GM12891 (cell line): ENCODE measurements around the gene DAZAP2.

Experiments
- POLR2A ChIP-seq: IDR thresholded peaks from 2 replicates; pipeline ENCODE4 v1.6.1; 2011; ENCODE audit warnings: low read depth, low read length, control low read depth
- POLR2AphosphoS5 ChIP-seq: IDR thresholded peaks from 2 replicates; pipeline ENCODE4 v1.6.1; 2011; ENCODE audit warnings: low read depth, low read length, control low read depth
- TAF1 ChIP-seq: IDR thresholded peaks from 2 replicates; pipeline ENCODE4 v1.6.1; 2011; ENCODE audit warnings: low read depth, low read length, control low read depth

GRCh38 chr12:51232642-51233041 lies 6.0 kb upstream of the DAZAP2 start:
- TF ChIP-seq TAF1: no peak
- no peak for TF ChIP-seq POLR2AphosphoS5
- TF ChIP-seq POLR2A: no peak
